Gastroesophageal sphincter (tissue), 4 donors: Measurements from ENCODE around the gene APBA2. TPM values are rescaled to one million over a fixed set of nuclear protein-coding genes. Genes with fewer than 3 reads are reported as not detected.

ENCODE experiments used
- ATAC-seq: fragments of 150-250 bp; one replicate; pipeline ENCODE4 v1.9.1; 2016; ENCODE audit warnings: mild to moderate bottlenecking, moderate library complexity
- H3K27ac ChIP-seq, 4 donors: fragments of 200-600 bp; sonication (generic) in 3 of 4; 1 replicate in 3 of 4; 2 replicates in 1 of 4; pipeline ENCODE4 v1.5.1; 2016 to 2019
- H3K27me3 ChIP-seq: fragments of 200-600 bp; sonication (generic); one replicate; pipeline ENCODE4 v1.5.1; 2019
- H3K36me3 ChIP-seq, 2 donors: fragments of 200-600 bp; sonication (generic); one replicate each; pipeline ENCODE4 v1.5.1; 2019; ENCODE audit warnings: control low read depth in 1 of 2
- H3K4me1 ChIP-seq, 3 donors: fragments of 200-600 bp; sonication (generic); 1 replicate in 2 of 3; 2 replicates in 1 of 3; pipeline ENCODE4 v1.5.1; 2016 to 2019; ENCODE audit warnings: control low read depth in 2 of 3
- H3K4me3 ChIP-seq, 2 donors: fragments of 200-600 bp; sonication (generic); one replicate each; pipeline ENCODE4 v1.5.1; 2019; ENCODE audit warnings: mild to moderate bottlenecking in 1 of 2, moderate library complexity in 1 of 2
- H3K9me3 ChIP-seq, 3 donors: fragments of 200-600 bp; sonication (generic); one replicate each; pipeline ENCODE4 v1.5.1; 2017 to 2019; ENCODE audit warnings: control low read depth in 2 of 3
- EP300 ChIP-seq: sonication (generic); formaldehyde crosslinking; IDR thresholded peaks from one replicate; pipeline ENCODE4 v1.6.1; 2017; ENCODE audit warnings: antibody characterized with exemption, mild to moderate bottlenecking
- POLR2A ChIP-seq, 2 donors: fragments of 450-650 bp; IDR thresholded peaks; one replicate each; pipeline ENCODE4 v1.6.1; 2017; ENCODE audit warnings: antibody characterized with exemption in 2 of 2, mild to moderate bottlenecking in 2 of 2, moderate library complexity in 1 of 2
- POLR2AphosphoS5 ChIP-seq: sonication (generic); formaldehyde crosslinking; IDR thresholded peaks from one replicate; pipeline ENCODE4 v1.6.1; 2017; ENCODE audit warnings: antibody characterized with exemption
- WGBS, 2 donors: methylation state at CpG; one replicate each; pipeline ENCODE4 v1.1.5; 2018; ENCODE audit warnings: low coverage in 1 of 2; 5-methylcytosine and 5-hydroxymethylcytosine counted together
- total RNA-seq, 4 donors: library from RNA; depleted of rRNA; stranded (reverse); fragments of >200 nt; gene quantifications; one replicate each; pipeline ENCODE4 v1.1.0, GENCODE V29; 2016
- TF ChIP-seq, protein P1 (sequence below), 4 experiments: fragments of 200-600 bp in 2 of 4; fragments of 450-650 bp in 2 of 4; sonication (generic) in 1 of 4; IDR thresholded peaks; one replicate each; pipeline ENCODE4 v1.5.1; 2017 to 2019; ENCODE audit warnings: antibody characterized with exemption in 4 of 4, mild to moderate bottlenecking in 2 of 4, moderate library complexity in 2 of 4

Gene APBA2
- total RNA-seq, 4 donors from 2014 or later = 3.1 to 14.9 (median 4.2) TPM

- peak overlapping the region; percentile 21 to 56 for H3K4me3 ChIP-seq
- peaks cover 35% of the 10 kb centered on the region for H3K27me3 ChIP-seq
- H3K27ac ChIP-seq = no peak overlapping the region
- no CpG with 5 or more reads among the region's 31 CpGs for WGBS, 2 donors
- no peak for ATAC-seq
- no peaks in the 10 kb centered on the region for H3K9me3 ChIP-seq
- TF ChIP-seq POLR2A (IDR thresholded peaks at IDR 0.05) (no peak), EP300 (no peak), POLR2AphosphoS5 (no peak)
- TF ChIP-seq, protein P1, sequence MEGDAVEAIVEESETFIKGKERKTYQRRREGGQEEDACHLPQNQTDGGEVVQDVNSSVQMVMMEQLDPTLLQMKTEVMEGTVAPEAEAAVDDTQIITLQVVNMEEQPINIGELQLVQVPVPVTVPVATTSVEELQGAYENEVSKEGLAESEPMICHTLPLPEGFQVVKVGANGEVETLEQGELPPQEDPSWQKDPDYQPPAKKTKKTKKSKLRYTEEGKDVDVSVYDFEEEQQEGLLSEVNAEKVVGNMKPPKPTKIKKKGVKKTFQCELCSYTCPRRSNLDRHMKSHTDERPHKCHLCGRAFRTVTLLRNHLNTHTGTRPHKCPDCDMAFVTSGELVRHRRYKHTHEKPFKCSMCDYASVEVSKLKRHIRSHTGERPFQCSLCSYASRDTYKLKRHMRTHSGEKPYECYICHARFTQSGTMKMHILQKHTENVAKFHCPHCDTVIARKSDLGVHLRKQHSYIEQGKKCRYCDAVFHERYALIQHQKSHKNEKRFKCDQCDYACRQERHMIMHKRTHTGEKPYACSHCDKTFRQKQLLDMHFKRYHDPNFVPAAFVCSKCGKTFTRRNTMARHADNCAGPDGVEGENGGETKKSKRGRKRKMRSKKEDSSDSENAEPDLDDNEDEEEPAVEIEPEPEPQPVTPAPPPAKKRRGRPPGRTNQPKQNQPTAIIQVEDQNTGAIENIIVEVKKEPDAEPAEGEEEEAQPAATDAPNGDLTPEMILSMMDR (IDR thresholded peaks at IDR 0.05) = no peak
- peaks cover 0 to 18% (median 10%) of the 10 kb centered on the region in 3 donors for H3K4me1 ChIP-seq
- H3K36me3 ChIP-seq = no peaks in the 10 kb centered on the region
These were observed 595 bp upstream of the APBA2 start for GRCh38 chr15:28885128-28885629.

- ATAC-seq = no peak
- 58% methylated on average over 5 of the region's 61 CpGs; no CpG with 5 or more reads in 1 of the 2 donors for WGBS, 2 donors
- TF ChIP-seq EP300 (no peak), POLR2AphosphoS5 (no peak), POLR2A (IDR thresholded peaks at IDR 0.05) (no peak)
- TF ChIP-seq, protein P1 (IDR thresholded peaks at IDR 0.05) = no peak
These were observed 911 bp downstream of the APBA2 start for GRCh38 chr15:28886431-28887338.

DNA sequence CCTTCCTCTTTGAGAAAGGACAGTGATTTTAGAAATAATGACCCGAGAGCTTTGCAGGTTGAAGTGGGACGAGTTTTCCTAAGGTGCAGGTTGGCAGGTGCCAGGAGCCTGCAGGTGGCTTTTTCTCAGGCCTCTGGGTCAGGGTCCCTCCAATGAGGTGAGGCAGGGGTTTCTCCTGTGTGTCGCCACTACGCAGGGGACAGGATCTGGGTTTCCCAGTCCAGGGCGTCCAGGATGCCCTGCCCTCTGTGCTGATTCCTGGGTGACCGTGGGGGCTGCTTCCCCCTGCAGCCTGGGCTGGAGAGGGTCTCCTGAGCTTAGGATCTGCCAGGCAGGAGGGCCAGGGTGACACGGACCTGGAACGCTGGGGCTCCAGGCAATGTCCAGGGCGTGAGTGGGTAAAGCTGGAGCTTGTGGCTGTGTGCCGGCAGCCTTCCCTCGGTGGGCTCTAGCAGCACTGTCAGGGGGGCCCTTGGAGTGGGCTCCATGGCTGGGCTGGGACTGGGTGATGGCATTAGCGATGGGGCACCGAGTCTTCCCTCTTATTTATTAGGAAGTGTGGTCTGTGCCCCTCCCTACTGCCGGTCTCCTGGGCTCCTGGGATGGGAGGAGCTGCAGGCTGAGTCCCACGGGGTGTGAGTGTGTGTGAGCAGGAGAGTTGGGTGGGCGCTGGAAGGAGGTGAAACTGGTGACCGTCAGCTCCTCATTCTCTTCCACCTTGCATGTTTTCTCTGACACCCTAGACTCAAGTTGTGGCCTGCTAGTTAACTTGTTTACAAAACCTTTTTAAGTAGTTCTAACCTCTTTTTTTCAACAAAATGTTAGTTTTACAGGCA lies 1.8 kb downstream of the APBA2 start:
- Histone ChIP-seq H3K27ac (no peak overlapping the region), H3K27me3 (peaks cover 35% of the 10 kb centered on the region), H3K9me3 (no peaks in the 10 kb centered on the region), H3K4me1 (peaks cover 0 to 18% (median 10%) of the 10 kb centered on the region in 3 donors), H3K36me3 (no peaks in the 10 kb centered on the region), H3K4me3 (no peak overlapping the region)
- no peak for ATAC-seq
- TF ChIP-seq EP300 (no peak), POLR2AphosphoS5 (no peak), POLR2A (IDR thresholded peaks at IDR 0.05) (no peak)
- TF ChIP-seq, protein P1 (IDR thresholded peaks at IDR 0.05) = no peak
- WGBS, 2 donors = 76 to 87% methylated on average over 2 to 5 of the region's 17 CpGs

More at GRCh38 chr15:28886431-28887338, 911 bp downstream of the APBA2 start:
- peaks cover 0 to 18% (median 10%) of the 10 kb centered on the region in 3 donors for H3K4me1 ChIP-seq
- peak overlapping the region; percentile 21 to 56 for H3K4me3 ChIP-seq
- H3K27me3 ChIP-seq = peaks cover 35% of the 10 kb centered on the region
- H3K36me3 ChIP-seq = no peaks in the 10 kb centered on the region
- H3K9me3 ChIP-seq = no peaks in the 10 kb centered on the region
- peak overlapping the region in 1 of 4 donors; percentile 11 for H3K27ac ChIP-seq

DNA sequence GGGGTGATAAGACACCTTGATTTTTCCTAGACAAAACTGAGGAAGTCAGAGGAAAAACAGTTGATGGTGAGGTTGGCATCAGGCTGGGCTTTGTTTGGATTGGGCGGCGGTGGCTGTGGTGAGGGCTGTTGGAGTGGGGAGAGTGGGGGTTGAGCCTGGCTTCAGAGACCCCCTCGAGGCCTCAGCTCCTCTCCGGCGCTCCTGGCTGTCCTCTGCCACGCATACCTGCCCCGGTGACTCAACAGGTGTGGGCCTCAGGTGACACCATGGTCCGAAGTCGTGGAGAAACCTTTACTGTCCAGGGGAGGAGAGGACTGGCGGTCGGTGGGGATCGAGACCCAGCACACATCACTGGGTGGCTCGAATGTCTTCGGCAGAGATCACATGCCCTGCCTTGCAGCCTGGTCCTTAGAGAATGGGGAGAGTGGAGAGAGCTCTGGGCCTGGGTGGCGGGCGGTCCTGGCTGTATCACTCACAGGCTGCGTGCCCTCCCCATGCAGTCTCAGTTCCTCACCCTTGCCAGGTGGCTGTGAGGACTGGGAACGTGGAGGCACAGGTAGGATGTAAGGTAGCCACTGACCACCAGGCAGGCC lies 2.6 kb downstream of the APBA2 start:
- ATAC-seq = no peak
- WGBS, 2 donors = 93 to 95% methylated on average over 3 to 7 of the region's 18 CpGs
- no peak overlapping the region for H3K4me3 ChIP-seq

More for the DNA sequence above, 2.6 kb downstream of the APBA2 start:
- no peaks in the 10 kb centered on the region for H3K36me3 ChIP-seq
- TF ChIP-seq EP300 (no peak), POLR2AphosphoS5 (no peak), POLR2A (IDR thresholded peaks at IDR 0.05) (no peak)
- TF ChIP-seq, protein P1 (IDR thresholded peaks at IDR 0.05) = no peak
- no peaks in the 10 kb centered on the region for H3K9me3 ChIP-seq
- H3K4me1 ChIP-seq = peaks cover 0 to 18% (median 10%) of the 10 kb centered on the region in 3 donors
- H3K27ac ChIP-seq = no peak overlapping the region
- peaks cover 35% of the 10 kb centered on the region for H3K27me3 ChIP-seq
